ENCODE data around the gene ACVR1C. TPM values are rescaled to one million over a fixed set of nuclear protein-coding genes. Genes with fewer than 3 reads are reported as not detected.

ACVR1C gene
- under 0.01 TPM in 1 of 2 replicates, not detected in the other for total RNA-seq

GRCh38 chr2:157628477-157629415, at the start of gene ACVR1C:
TSS of gene ACVR1C (minus strand) at chr2:157628864. CDS start at chr2:157628644, 220 bp downstream.

Other genes with a start within 250 kb of the ACVR1C start
- not detected in 2 replicates for gene CYTIP, start 184.8 kb downstream of the ACVR1C start, total RNA-seq
- 23.7 and 25.4 TPM in 2 replicates for gene ACVR1, start 247.5 kb upstream of the ACVR1C start, total RNA-seq

All from subcutaneous preadipocyte (primary cell).